ENCODE results near the gene LMO2. TPM values are rescaled to one million over a fixed set of nuclear protein-coding genes. Genes with fewer than 3 reads are reported as not detected.

LMO2 gene
- total RNA-seq, 1 experiment from 2014 or later: 0.33 TPM

- Histone ChIP-seq H3K4me2 (ENCODE audit: insufficient read depth, insufficient read length, low read length) (no peak overlapping the region), H4K20me1 (ENCODE audit: control insufficient read depth, insufficient read depth, insufficient read length) (no peaks in the 10 kb centered on the region), H3K56ac (ENCODE audit: insufficient read length, low read depth, low read length) (no peak overlapping the region), H4K8ac (replicated peaks; ENCODE audit: insufficient read length, low read depth, low read length) (no peak overlapping the region), H3K27me3 (ENCODE audit: insufficient read depth, low read length) (peaks cover 18% of the 10 kb centered on the region; the same call in 1 of the 2 replicates), H3K18ac (ENCODE audit: insufficient read length, low read depth, low read length) (no peak overlapping the region), H4K91ac (ENCODE audit: insufficient read length, low read depth, low read length) (no peak overlapping the region), H2BK120ac (ENCODE audit: low read depth, low read length, poor library complexity, severe bottlenecking) (no peak overlapping the region), H4K5ac (ENCODE audit: insufficient read length, low read depth, low read length) (no peak overlapping the region), H2AK5ac (ENCODE audit: insufficient read length, low read length) (no peak overlapping the region), H3K27ac (ENCODE audit: insufficient read length, low read depth, low read length) (no peak overlapping the region), H2AFZ (ENCODE audit: low read length) (no peak overlapping the region), H3K23me2 (ENCODE audit: insufficient read length, low read depth, low read length, poor library complexity, severe bottlenecking) (peaks cover 2% of the 10 kb centered on the region), H2BK12ac (ENCODE audit: insufficient read length, low read depth, low read length) (no peak overlapping the region), H3K4me1 (ENCODE audit: insufficient read depth, low read length) (peaks cover 3% of the 10 kb centered on the region; the same call in 1 of the 2 replicates), H3K4ac (ENCODE audit: low read depth, low read length) (no peak overlapping the region), H3K14ac (ENCODE audit: insufficient read depth, low read length) (no peak overlapping the region), H3K9ac (ENCODE audit: extremely low read depth, insufficient read length, low read length) (no peak overlapping the region), H2BK20ac (ENCODE audit: low read depth, low read length, poor library complexity, severe bottlenecking) (no peak overlapping the region), H3K23ac (ENCODE audit: insufficient read length, low read depth, low read length) (no peak overlapping the region), H3K9me3 (ENCODE audit: control insufficient read depth, low read depth, low read length) (no peaks in the 10 kb centered on the region), H3T11ph (ENCODE audit: low read length) (no peak overlapping the region), H2BK5ac (ENCODE audit: insufficient read length, low read length) (no peak overlapping the region), H2BK15ac (ENCODE audit: low read depth, low read length) (no peak overlapping the region), H3K79me2 (ENCODE audit: insufficient read depth, low read length) (no peaks in the 10 kb centered on the region), H3K79me1 (ENCODE audit: insufficient read depth, low read depth, low read length, poor library complexity, severe bottlenecking) (no peaks in the 10 kb centered on the region)
- no peaks in the 10 kb centered on the region for H3K9me3 Mint-ChIP-seq
- TF ChIP-seq CTCF (conservative IDR thresholded peaks at IDR 0.05): no peak
- no peak overlapping the region for H3K27ac Mint-ChIP-seq
- no peak for DNase-seq
- no CpG with 5 or more reads among the region's 7 CpGs for WGBS (ENCODE audit: extremely low coverage, insufficient read length, low lambda C conversion rate)
- peaks cover 55% of the 10 kb centered on the region for H3K27me3 Mint-ChIP-seq (ENCODE audit: low read depth)
- no peak overlapping the region for H3K4me3 Mint-ChIP-seq
- no peaks in the 10 kb centered on the region for H3K36me3 Mint-ChIP-seq (ENCODE audit: insufficient read depth in 1 of 3, low read depth in 3 of 3)
- H3K4me1 Mint-ChIP-seq: peaks cover 13 to 26% of the 10 kb centered on the region in 2 experiments
Measured at GRCh38 chr11:33863418-33864172, 28.3 kb downstream of the LMO2 start.

Measured in H9 (cell line).